Measurements from ENCODE around the gene KRTAP10-1. TPM values are rescaled to one million over a fixed set of nuclear protein-coding genes. Genes with fewer than 3 reads are reported as not detected.

KRTAP10-1 gene
- total RNA-seq, 3 donors from 2014 or later = not detected

- H3K4me1 ChIP-seq (ENCODE audit: low read depth) = no peaks in the 10 kb centered on the region
- ATAC-seq (no peak), DNase-seq (peak in 1 of 3 donors; percentile 31)
- H3K4me3 ChIP-seq = no peak overlapping the region
- no peaks in the 10 kb centered on the region for H3K9me3 ChIP-seq
- no peak for TF ChIP-seq CTCF (IDR thresholded peaks at IDR 0.05)
- no peaks in the 10 kb centered on the region for H3K36me3 ChIP-seq (ENCODE audit: low read depth)
- intact Hi-C loops (cut with DNase I, micrococcal nuclease) = no loop called here
These were observed 14.5 kb downstream of the KRTAP10-1 start for GRCh38 chr21:44525391-44526095.

GRCh38 chr21:44524414-44525371 is 15.3 kb downstream of the KRTAP10-1 start:
- H3K36me3 ChIP-seq (ENCODE audit: low read depth) = no peaks in the 10 kb centered on the region
- no peak for TF ChIP-seq CTCF (IDR thresholded peaks at IDR 0.05)
- no peak for DNase-seq
- no peak overlapping the region for H3K4me3 ChIP-seq
- H3K4me1 ChIP-seq (ENCODE audit: low read depth) = no peaks in the 10 kb centered on the region
- ATAC-seq = no peak
- intact Hi-C loops (cut with DNase I, micrococcal nuclease) = no loop called here
- H3K9me3 ChIP-seq = no peaks in the 10 kb centered on the region

- Histone ChIP-seq H3K36me3 (ENCODE audit: low read depth) (no peaks in the 10 kb centered on the region), H3K4me1 (ENCODE audit: low read depth) (no peaks in the 10 kb centered on the region), H3K4me3 (no peak overlapping the region), H3K9me3 (no peaks in the 10 kb centered on the region)
- ATAC-seq (no peak), DNase-seq (no peak)
- no peak for TF ChIP-seq CTCF (IDR thresholded peaks at IDR 0.05)
- intact Hi-C loops (cut with DNase I, micrococcal nuclease) = no loop called here
These were observed 16.2 kb downstream of the KRTAP10-1 start for GRCh38 chr21:44523567-44524413.

- Histone ChIP-seq H3K4me1 (ENCODE audit: low read depth) (no peaks in the 10 kb centered on the region), H3K4me3 (no peak overlapping the region), H3K9me3 (no peaks in the 10 kb centered on the region), H3K36me3 (ENCODE audit: low read depth) (no peaks in the 10 kb centered on the region)
- intact Hi-C loops (cut with DNase I, micrococcal nuclease) = no loop called here
- no peak for TF ChIP-seq CTCF (IDR thresholded peaks at IDR 0.05)
- no peak for ATAC-seq
- DNase-seq = no peak
These were observed 17.2 kb downstream of the KRTAP10-1 start for GRCh38 chr21:44522753-44523204.

Measured in mucosa of descending colon (tissue), 3 donors.